SK-MEL-5 (cell line): ENCODE measurements around the gene OOSP4B. TPM values are rescaled to one million over a fixed set of nuclear protein-coding genes. Genes with fewer than 3 reads are reported as not detected.
"Not testable (repeated sequence)": the region's sequence is repeated elsewhere in the genome, so short reads cannot be mapped to it uniquely, and the experiment has no call there.

Experiments
- DNase-seq: peaks from one replicate; pipeline ENCODE4 v3.0.0-alpha.2; 2016; ENCODE audit warnings: low read depth, low spot score
- in situ Hi-C: cut with HindIII; loops from 2 replicates; pipeline ENCODE4 v1.10.0; 2016; ENCODE audit warnings: low sequenced_read_pairs, high pct_unique_total_duplicates, low pct_unique_long_range_greater_than_20kb
- polyA plus RNA-seq, 2 experiments: library from polyadenylated mRNA; depleted of rRNA; stranded (reverse); fragments of >200 nt; gene quantifications; 2 replicates each; pipeline ENCODE4 v1.2.3, GENCODE V29; 2015
- total RNA-seq: library from RNA; depleted of rRNA; stranded (reverse); fragments of >200 nt; shearing (Covaris generic); gene quantifications from 2 replicates; pipeline ENCODE4 v1.2.3, GENCODE V29; 2014; rRNA removed

Gene OOSP4B
- not detected in 2 replicates for total RNA-seq
- polyA plus RNA-seq (2015; cell fraction: cytosol; rRNA removed) = not detected in 2 replicates
- polyA plus RNA-seq (2015; cell fraction: nucleus; rRNA removed) = not detected in 2 replicates

DNA sequence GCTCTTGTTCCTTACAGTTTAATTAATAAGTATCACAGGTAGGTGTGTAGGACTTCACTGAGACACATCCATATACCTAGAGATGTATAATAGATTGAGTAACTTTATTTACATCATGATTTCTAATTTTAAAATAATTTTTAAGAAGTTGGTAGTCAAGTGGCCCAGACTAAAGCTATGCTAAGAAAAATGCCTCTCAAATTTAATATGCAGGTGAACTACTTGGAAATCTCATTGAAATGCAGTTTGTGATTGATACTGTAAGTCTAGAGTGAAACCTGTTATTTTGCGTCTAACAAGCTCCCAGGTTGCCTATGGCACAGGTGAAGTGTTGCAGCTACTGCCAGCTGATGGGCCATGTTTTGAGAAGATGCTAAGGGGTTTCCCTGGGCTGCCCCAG, at the start of gene OOSP4B:
Gene OOSP4B (plus strand): TSS at position 301 of the 400 bp plus-strand sequence.
- in situ Hi-C loops = no loop called here
- DNase-seq = no peak

DNA sequence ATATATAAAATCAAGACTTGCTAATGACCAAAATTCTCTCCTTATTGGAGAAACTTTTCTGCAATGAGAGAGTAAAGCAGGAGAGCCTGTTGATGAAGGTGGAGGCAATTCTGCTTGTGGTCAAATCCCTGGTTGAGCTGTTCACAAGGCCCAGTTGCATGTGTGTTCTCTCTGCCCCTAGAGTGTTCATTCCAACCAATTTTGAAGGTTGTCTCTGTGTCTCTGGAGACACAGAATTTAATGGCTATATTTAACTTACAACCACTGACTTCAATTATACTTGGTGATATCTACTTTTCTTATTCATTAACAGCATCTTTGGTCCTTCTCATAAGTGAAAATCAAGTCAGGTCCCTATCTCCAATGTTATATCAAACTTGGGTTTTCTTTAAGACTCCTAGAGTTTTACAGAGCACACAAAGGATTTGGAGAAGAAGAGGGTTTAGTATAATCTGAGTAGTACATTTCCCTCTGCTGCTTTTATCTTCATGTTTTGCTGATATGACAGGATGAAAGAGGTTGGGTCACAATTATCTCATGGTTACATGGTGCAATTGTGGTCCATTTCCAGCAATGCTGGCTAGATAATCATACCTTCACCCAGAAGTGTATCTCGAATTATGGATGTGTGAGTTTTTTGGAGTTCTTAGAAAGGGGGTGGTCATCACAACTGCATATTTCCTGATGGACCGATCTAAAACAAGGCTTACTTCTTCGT, 49.1 kb upstream of the OOSP4B start:
- no peak for DNase-seq
- in situ Hi-C loops = no loop called here

DNA sequence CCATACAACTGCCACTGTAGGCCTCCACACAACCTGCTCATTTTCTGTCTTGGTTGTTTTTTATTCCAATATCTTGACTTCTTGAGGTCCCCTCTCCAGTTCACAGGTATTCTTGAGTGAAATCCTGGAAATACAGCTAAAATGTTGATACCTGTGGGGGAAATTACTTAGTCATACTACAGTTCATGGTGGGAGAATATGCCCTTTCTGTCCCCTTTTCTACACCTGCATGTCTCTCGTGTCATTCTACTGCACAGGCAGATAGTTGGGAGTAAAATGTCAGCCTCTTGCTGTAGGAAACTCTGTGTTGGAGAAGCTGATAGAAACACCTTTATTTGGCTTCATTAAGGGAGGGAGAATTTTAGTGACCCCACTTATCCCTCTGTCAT, 48.6 kb upstream of the OOSP4B start:
- DNase-seq = no peak
- in situ Hi-C loops = no loop called here

- in situ Hi-C loops = no loop called here
- DNase-seq = no peak
Observed at GRCh38 chr11:59973097-59973496, 43.9 kb upstream of the OOSP4B start.

DNA sequence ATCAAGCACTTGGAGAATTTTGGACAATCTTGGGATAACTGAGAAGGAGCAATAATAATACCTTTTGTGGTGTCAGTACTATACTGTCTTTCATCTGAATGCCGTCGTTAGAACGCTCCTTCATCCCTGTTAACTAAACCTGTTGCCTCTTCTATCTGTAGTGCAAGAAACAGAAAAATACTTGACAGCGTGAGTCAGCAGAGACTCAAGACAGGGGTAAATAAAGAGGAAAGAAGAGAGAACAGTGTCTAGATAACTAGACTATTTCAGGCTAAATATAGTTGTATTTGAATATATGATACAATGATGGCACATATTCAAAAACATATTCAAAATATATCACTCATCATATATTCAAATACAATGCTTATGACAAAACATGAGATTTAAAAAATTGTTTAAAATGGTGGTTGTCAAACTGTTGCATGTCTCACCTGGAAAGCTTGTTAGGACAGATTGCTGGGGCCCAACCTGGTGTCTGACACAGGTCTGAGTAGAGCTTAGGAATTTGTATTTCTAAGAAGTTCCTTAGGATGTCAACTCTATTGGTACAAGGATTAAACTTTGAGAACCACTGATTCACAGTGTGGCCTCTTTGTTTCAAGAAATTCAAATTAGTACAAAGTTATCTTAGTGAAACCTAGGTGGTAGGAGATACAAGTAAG, 35.7 kb upstream of the OOSP4B start:
- no peak for DNase-seq
- in situ Hi-C loops = no loop called here

DNA sequence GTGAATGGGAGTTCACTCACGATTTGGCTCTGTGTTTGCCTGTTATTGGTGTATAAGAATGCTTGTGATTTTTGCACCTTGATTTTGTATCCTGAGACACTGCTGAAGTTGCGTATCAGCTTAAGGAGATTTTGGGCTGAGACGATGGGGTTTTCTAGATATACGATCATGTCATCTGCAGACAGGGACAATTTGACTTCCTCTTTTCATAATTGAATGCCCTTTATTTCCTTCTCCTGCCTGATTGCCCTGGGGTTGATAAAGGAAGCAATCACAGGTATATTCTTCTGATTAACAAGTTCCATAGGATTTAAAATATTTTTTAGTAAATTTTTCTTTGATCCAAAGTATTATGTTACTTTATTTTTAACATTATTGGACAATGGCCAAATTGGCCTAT, 34.9 kb upstream of the OOSP4B start:
- DNase-seq, in situ Hi-C loops: not testable (repeated sequence)

DNA sequence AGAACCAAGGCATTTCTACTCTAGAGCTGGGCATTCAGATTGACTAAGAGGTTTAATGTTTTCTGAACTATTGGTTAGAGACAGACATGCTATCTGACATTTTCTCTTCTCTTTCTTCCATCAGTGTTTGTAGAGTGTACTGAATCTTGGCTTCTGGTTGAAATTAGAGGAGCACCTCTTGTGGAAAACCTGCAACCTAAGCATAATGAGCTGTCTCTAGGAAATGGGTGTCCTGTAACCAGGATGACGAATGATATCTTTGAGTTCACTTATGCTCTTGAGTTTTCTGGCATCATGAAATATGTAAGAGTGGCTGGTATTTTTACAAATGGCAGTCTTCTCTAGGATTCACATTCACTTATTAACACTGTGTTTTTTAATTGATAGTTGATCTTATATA, 33.8 kb upstream of the OOSP4B start:
- in situ Hi-C loops = no loop called here
- no peak for DNase-seq

DNA sequence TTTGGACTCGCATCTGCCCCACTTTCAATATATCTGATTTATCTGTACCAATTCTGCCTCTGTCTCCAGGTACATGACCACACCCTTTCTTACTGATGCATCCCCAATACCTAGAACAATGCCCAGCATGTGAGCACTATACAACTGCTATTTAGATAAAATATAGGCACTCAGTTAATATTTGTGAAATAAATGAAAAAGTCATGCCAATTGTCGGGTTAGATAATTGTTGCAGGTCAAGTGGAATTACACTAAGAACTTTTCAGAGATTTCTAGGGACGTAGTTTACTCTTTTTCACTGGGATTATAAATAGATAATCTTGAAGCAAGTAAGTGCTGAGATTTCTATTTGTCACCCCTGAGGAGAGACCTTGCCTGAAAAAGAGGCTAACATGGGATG, 32.6 kb upstream of the OOSP4B start:
- in situ Hi-C loops = no loop called here
- no peak for DNase-seq

DNA sequence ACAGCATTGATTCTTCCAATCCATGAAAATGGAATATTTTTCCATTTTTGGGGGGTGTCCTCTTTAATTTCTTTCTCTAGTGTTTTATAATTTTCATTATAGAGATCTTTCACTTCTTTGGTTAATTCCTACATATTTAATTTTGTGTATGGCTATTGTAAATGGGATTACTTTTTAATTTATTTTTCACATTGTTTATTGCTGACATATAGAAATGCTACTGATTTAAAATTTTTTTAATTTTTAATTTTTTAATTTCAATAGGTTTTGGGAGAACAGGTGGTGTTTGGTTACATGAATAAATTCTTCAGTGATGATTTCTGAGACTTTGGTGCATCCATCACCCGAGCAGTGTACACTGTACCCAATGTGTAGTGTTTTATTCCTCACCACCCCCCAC, 26.6 kb upstream of the OOSP4B start:
- in situ Hi-C loops = no loop called here
- DNase-seq = no peak

DNA sequence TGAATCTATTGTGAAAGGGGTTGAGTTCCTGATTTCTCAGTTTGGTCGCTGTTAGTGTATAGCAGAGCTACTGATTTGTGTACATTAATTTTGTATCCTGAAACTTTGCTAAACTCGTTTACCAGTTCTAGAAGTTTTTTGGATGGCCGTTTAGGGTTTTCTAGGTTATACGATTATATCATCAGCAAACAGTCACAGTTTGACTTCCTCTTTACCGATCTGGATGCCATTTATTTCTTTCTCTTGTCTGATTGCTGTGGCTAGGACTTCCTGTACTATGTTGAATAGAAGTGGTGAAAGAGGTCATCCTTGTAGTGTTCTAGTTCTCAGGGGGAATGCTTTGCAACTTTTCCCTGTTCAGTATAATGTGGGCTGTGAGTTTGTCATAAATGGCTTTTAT, 24.6 kb upstream of the OOSP4B start:
- no peak for DNase-seq
- in situ Hi-C loops = no loop called here

- in situ Hi-C loops = no loop called here
- no peak for DNase-seq
Observed at GRCh38 chr11:59997800-59998199, 19.2 kb upstream of the OOSP4B start.

GRCh38 chr11:59999691-60000090, 17.3 kb upstream of the OOSP4B start:
- DNase-seq = no peak
- in situ Hi-C loops = no loop called here

DNA sequence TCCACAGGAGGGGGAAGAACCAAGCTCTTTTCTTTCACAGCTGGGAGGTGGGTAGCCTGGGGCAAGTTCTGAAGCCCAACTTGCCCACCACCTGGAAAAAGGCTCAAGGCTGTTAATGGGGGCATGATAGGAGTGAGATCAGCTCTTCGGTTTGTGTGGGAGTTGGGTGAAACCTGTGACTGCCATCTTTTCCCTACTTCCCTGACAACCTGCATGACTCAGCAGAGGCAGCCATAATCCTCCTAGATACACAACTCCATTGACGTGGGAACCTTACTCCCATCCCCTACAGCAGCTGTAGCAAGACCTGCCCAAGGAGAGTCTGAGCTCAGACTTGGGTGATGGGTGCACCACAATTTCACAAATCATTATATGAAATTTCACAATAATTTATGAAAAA, 13.3 kb upstream of the OOSP4B start:
- in situ Hi-C loops = no loop called here
- DNase-seq = no peak

- in situ Hi-C loops = no loop called here
- no peak for DNase-seq
Observed at GRCh38 chr11:60005360-60005759, 11.6 kb upstream of the OOSP4B start.

GRCh38 chr11:60018058-60018457, 1.1 kb downstream of the OOSP4B start:
- in situ Hi-C loops = no loop called here
- no peak for DNase-seq

GRCh38 chr11:60020376-60020775, 3.4 kb downstream of the OOSP4B start:
- DNase-seq, in situ Hi-C loops: not testable (repeated sequence)

DNA sequence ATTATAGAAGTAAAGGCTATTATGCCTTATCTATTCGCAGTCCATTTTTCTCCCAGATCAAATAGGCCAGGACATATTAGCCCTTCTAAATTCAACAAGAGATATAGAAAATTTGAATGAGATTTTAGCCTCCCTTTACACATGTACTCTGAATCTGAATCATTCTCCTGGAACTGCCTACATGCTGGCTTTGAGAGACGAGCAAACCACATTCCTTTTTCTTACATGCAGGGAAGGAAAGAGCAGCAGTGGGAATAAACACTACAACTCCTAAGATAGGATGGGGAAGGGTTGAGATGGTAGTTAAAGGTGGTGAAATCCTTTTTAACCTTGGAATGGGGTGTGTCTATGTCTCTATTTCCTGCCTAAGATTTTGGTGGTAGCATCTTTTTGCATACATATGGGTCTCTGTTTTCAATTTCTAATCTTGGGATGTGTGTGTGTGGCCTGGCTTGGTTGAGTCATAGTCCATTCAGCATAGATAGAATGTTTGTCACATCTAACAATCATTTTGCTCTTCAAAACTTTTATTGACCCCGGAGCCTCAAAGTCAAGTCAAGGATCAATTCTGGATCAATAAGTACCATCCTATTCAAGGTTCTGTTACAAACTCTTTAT, 12.1 kb downstream of the OOSP4B start:
- in situ Hi-C loops = no loop called here
- DNase-seq = no peak

DNA sequence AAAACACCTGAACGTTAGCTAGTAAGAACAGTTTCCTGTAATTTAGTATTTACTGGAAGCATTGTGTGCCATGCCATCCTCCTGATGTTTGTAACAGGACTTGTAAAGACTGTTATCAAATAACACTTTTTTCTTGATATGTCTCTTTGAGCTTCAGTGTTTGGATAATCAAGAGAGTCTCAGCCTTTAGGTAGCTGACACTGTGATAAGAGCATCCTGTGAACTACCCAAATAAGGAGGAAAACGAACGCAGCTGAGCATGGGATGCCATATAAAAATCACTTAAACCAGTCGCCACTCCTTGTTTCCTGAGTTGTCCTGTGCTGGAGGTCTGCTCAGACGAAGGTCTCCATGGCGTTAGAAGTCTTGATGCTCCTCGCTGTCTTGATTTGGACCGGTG, 23.1 kb downstream of the OOSP4B start, which contains the start of gene OOSP2:
Gene OOSP2 (plus strand): TSS at position 301 of the 400 bp plus-strand sequence. CDS start 51 bp downstream, at position 352.
- no peak for DNase-seq
- in situ Hi-C loops = no loop called here

DNA sequence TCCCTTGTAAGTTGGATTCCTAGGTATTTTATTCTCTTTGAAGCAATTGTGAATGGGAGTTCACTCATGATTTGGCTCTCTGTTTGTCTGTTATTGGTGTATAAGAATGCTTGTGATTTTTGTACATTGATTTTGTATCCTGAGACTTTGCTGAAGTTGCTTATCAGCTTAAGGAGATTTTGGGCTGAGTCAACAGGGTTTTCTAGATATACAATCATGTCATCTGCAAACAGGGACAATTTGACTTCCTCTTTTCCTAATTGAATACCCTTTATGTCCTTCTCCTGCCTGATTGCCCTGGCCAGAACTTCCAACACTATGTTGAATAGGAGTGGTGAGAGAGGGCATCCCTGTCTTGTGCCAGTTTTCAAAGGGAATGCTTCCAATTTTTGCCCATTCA, 33.4 kb downstream of the OOSP4B start:
- in situ Hi-C loops, DNase-seq: not testable (repeated sequence)
